ENCODE data around the gene TRAPPC2L. TPM values are rescaled to one million over a fixed set of nuclear protein-coding genes. Genes with fewer than 3 reads are reported as not detected.

TRAPPC2L gene
- total and polyA plus RNA-seq, 2 experiments from 2014 or later = 59.3 to 167 TPM

- Histone ChIP-seq H3K36me3 (ENCODE audit: insufficient read depth) (no peaks in the 10 kb centered on the region), H3F3A (replicated peaks; ENCODE audit: low read depth) (no peaks in the 10 kb centered on the region; the same call in 1 of the 2 replicates), H3K4me3 (no peak overlapping the region), H3K4me2 (no peak overlapping the region), H3K27me3 (ENCODE audit: insufficient read depth) (no peaks in the 10 kb centered on the region), H4K20me1 (replicated peaks; ENCODE audit: insufficient read depth) (no peaks in the 10 kb centered on the region), H3K79me2 (replicated peaks; ENCODE audit: insufficient read depth) (no peaks in the 10 kb centered on the region), H3K27ac (ENCODE audit: low read depth) (no peak overlapping the region), H3K9me2 (ENCODE audit: insufficient read depth) (no peaks in the 10 kb centered on the region), H2AFZ (no peak overlapping the region), H3K4me1 (ENCODE audit: insufficient read depth) (no peaks in the 10 kb centered on the region)
- no peak for DNase-seq (ENCODE audit: low spot score)
- ATAC-seq = no peak
- Mint-ChIP-seq H3K4me1 (peaks cover 4% of the 10 kb centered on the region), H3K9me3 (peaks cover 2% of the 10 kb centered on the region; the same call in 2 of the 3 replicates), H3K27ac (no peak overlapping the region), H3K36me3 (ENCODE audit: low read depth) (no peaks in the 10 kb centered on the region; the same call in 2 of the 3 replicates), H3K27me3 (ENCODE audit: insufficient read depth, low read depth, poor library complexity) (peaks cover 16% of the 10 kb centered on the region), H3K4me3 (no peak overlapping the region)
- TF ChIP-seq ZNF331 (CRISPR knock-in tag; IDR thresholded peaks at IDR 0.05; ENCODE audit: low read depth) = no peak
- TF ChIP-seq POLR2AphosphoS5 (IDR thresholded peaks at IDR 0.05; ENCODE audit: low read depth) = no peak
- TF ChIP-seq ZNF114 (CRISPR knock-in tag; IDR thresholded peaks at IDR 0.05) = no peak
- no peak for TF ChIP-seq STAT1 (IDR thresholded peaks at IDR 0.05; ENCODE audit: unreplicated experiment)
- no peak for TF ChIP-seq CTCF (conservative IDR thresholded peaks at IDR 0.05; ENCODE audit: low read depth in 2 of 2)
- TF ChIP-seq ZNF462 (CRISPR knock-in tag; IDR thresholded peaks at IDR 0.05) = no peak
- TF ChIP-seq CREB1 (CRISPR knock-in tag; IDR thresholded peaks at IDR 0.05; ENCODE audit: low read depth) = no peak
- no peak for TF ChIP-seq EZH2phosphoT487 (IDR thresholded peaks at IDR 0.05; ENCODE audit: unreplicated experiment)
- no peak for TF ChIP-seq REST (IDR thresholded peaks at IDR 0.05; ENCODE audit: unreplicated experiment)
- no peak for TF ChIP-seq NANOG (IDR thresholded peaks at IDR 0.05; ENCODE audit: borderline replicate concordance)
- TF ChIP-seq JUNB (IDR thresholded peaks at IDR 0.05; ENCODE audit: unreplicated experiment) = no peak
- no peak for TF ChIP-seq ETS1 (IDR thresholded peaks at IDR 0.05)
- no peak for TF ChIP-seq EZH2 (IDR thresholded peaks at IDR 0.05; ENCODE audit: low read depth, unreplicated experiment)
Observed at GRCh38 chr16:88911946-88912310, 55.0 kb downstream of the TRAPPC2L start.
